Muscle layer of duodenum (tissue), 2 donors: ENCODE measurements around the gene MYO15B.

Experiments used
- H3K27ac ChIP-seq: one replicate; pipeline ENCODE4 v1.7.0; 2013; ENCODE audit warnings: mild to moderate bottlenecking, low read length
- H3K27me3 ChIP-seq: one replicate; pipeline ENCODE4 v1.7.0; 2013; ENCODE audit warnings: low read depth, mild to moderate bottlenecking, control low read depth, low read length
- H3K36me3 ChIP-seq, 2 donors: one replicate each; pipeline ENCODE4 v1.7.0; 2013; ENCODE audit warnings: low read length in 2 of 2, control low read depth in 1 of 2, mild to moderate bottlenecking in 1 of 2; ENCODE audit not compliant: insufficient read depth in 2 of 2, control insufficient read depth in 1 of 2
- H3K4me1 ChIP-seq, 2 donors: one replicate each; pipeline ENCODE4 v1.7.0; 2013; ENCODE audit warnings: low read length in 2 of 2, mild to moderate bottlenecking in 2 of 2, control low read depth in 1 of 2, moderate library complexity in 1 of 2; ENCODE audit not compliant: insufficient read depth in 2 of 2, control insufficient read depth in 1 of 2
- H3K4me3 ChIP-seq, 2 donors: one replicate each; pipeline ENCODE4 v1.7.0; 2013; ENCODE audit warnings: low read length in 2 of 2, low read depth in 1 of 2, mild to moderate bottlenecking in 1 of 2
- H3K9me3 ChIP-seq, 2 donors: one replicate each; pipeline ENCODE4 v1.7.0; 2013; ENCODE audit warnings: low read length in 2 of 2, control low read depth in 1 of 2, mild to moderate bottlenecking in 1 of 2; ENCODE audit not compliant: control insufficient read depth in 1 of 2
- donor health status: healthy.

The MYO15B gene

DNA sequence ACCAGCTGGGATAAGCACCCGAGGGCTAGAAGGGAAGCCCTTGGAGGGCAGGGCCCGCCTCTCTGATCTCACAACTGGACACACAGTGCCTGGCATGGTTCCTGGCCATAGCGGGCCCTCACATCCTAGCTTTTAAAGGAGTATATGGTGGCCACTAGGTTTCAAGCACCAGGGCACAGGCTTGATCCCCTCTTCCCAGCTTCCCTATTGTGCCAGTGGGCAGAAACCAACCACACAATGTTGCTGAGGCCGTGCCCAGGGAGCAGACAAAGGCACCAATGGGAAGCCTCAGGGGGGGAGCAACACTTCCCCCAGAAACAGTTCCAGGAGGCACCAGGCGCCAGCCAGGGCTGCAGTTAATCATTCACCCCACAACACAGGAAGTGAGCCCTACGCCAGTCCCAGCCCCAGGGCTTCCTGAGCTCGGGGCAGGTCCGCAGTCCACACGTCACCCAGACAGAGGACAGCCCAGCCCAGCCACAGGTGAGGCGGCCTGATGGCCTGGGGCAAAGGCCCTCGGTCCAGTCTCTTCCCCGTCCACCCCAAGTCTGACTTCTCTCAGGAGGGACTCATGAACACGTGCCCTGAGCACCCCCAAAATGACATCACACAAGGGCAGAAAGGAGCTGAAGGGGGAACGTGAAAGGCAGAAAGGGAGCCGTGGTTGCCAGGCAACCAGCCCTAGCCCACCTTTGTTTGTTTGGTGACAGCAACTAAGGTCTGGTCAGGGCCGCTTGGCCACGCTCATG lies 58.5 kb downstream of the MYO15B start:
- peaks cover 0 to 3% of the 10 kb centered on the region in 2 donors for H3K4me1 ChIP-seq
- no peak overlapping the region for H3K4me3 ChIP-seq
- H3K27ac ChIP-seq: peak overlapping the region; percentile 83
- no peaks in the 10 kb centered on the region for H3K27me3 ChIP-seq
- no peaks in the 10 kb centered on the region for H3K9me3 ChIP-seq
- H3K36me3 ChIP-seq: peaks cover 14 to 30% of the 10 kb centered on the region in 2 donors

DNA sequence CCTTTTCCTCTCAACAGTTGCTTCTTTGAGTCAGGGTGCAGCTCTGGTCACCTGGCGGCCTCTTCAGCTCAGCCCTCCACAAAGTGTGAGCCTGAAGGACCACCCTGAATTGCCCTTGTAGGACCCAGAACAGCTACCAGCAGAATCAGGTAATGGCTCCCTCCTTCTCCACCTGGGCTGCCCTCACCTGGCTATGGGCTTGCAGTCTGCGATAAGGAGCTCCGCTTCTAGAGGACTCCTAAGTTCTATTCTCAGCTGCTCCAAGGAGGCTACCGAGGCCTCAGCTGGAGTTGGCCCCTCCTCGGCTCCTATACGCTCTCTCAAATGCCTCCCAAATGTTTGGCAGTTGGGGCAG lies 59.0 kb downstream of the MYO15B start:
- peak overlapping the region; percentile 83 for H3K27ac ChIP-seq
- H3K36me3 ChIP-seq: peaks cover 14 to 31% of the 10 kb centered on the region in 2 donors
- no peak overlapping the region for H3K4me3 ChIP-seq

GRCh38 chr17:75647061-75647460 lies 59.5 kb downstream of the MYO15B start:
- H3K36me3 ChIP-seq: peaks cover 14 to 31% of the 10 kb centered on the region in 2 donors
- peak overlapping the region; percentile 83 for H3K27ac ChIP-seq
- H3K27me3 ChIP-seq: no peaks in the 10 kb centered on the region
- H3K4me1 ChIP-seq: peaks cover 0 to 3% of the 10 kb centered on the region in 2 donors
- no peak overlapping the region for H3K4me3 ChIP-seq
- H3K9me3 ChIP-seq: no peaks in the 10 kb centered on the region

More for the DNA sequence above, 59.0 kb downstream of the MYO15B start:
- H3K4me1 ChIP-seq: peaks cover 0 to 3% of the 10 kb centered on the region in 2 donors
- no peaks in the 10 kb centered on the region for H3K27me3 ChIP-seq
- H3K9me3 ChIP-seq: no peaks in the 10 kb centered on the region

DNA sequence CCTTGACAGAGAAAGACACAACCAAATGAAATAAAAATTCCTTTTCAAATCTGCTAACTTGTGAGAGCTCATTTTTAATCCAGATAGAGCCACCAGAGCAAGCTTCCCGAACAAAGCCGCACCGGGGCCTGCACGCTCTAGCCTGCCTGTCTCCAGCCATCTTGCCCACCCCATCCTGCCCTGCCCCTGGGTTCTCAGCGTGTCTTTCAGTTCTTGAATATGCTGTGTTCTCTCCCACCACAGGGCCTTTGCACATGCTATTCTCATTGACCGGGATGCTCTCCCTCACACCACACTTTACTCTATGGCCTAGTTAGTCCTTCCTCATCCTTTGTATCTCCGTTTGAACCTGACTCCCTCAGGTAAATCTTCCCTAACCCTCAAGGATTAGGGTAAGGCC lies 60.3 kb downstream of the MYO15B start:
- H3K4me3 ChIP-seq: no peak overlapping the region
- H3K36me3 ChIP-seq: peaks cover 14 to 36% of the 10 kb centered on the region in 2 donors
- no peaks in the 10 kb centered on the region for H3K9me3 ChIP-seq
- no peaks in the 10 kb centered on the region for H3K27me3 ChIP-seq
- H3K4me1 ChIP-seq: peaks cover 0 to 3% of the 10 kb centered on the region in 2 donors
- H3K27ac ChIP-seq: no peak overlapping the region

- peaks cover 0 to 3% of the 10 kb centered on the region in 2 donors for H3K4me1 ChIP-seq
- H3K4me3 ChIP-seq: no peak overlapping the region
- H3K36me3 ChIP-seq: peaks cover 10 to 36% of the 10 kb centered on the region in 2 donors
- H3K9me3 ChIP-seq: no peaks in the 10 kb centered on the region
- H3K27me3 ChIP-seq: no peaks in the 10 kb centered on the region
- no peak overlapping the region for H3K27ac ChIP-seq
Observed at GRCh38 chr17:75649687-75650086, 62.1 kb downstream of the MYO15B start.

- Histone ChIP-seq H3K27me3 (no peaks in the 10 kb centered on the region), H3K36me3 (peaks cover 10 to 36% of the 10 kb centered on the region in 2 donors), H3K9me3 (no peaks in the 10 kb centered on the region), H3K4me3 (no peak overlapping the region), H3K4me1 (peaks cover 0 to 3% of the 10 kb centered on the region in 2 donors), H3K27ac (no peak overlapping the region)
Observed at GRCh38 chr17:75650874-75651273, 63.3 kb downstream of the MYO15B start.

DNA sequence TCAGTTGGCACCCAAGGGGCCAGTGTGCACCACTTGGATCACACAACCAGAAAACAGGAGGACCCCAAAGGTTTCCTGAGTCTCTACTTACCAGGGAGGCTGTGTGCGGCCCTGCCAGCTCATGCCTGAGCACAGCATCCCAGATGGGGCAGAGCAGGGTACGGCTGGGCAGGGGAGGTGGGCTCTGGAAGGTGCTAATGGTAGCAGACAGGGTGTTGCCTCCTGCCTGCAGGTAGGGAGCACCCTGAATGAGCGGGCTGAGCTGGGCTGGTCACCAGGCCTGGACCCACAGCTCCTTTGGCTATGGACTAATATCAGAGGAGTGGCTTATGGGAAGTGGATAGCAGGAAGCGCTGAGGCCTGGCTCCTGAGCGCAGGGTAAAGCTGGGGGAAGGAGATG lies 64.7 kb downstream of the MYO15B start:
- Histone ChIP-seq H3K4me1 (peaks cover 0 to 3% of the 10 kb centered on the region in 2 donors), H3K27ac (no peak overlapping the region), H3K36me3 (peaks cover 10 to 35% of the 10 kb centered on the region in 2 donors), H3K27me3 (no peaks in the 10 kb centered on the region), H3K9me3 (no peaks in the 10 kb centered on the region), H3K4me3 (no peak overlapping the region)

DNA sequence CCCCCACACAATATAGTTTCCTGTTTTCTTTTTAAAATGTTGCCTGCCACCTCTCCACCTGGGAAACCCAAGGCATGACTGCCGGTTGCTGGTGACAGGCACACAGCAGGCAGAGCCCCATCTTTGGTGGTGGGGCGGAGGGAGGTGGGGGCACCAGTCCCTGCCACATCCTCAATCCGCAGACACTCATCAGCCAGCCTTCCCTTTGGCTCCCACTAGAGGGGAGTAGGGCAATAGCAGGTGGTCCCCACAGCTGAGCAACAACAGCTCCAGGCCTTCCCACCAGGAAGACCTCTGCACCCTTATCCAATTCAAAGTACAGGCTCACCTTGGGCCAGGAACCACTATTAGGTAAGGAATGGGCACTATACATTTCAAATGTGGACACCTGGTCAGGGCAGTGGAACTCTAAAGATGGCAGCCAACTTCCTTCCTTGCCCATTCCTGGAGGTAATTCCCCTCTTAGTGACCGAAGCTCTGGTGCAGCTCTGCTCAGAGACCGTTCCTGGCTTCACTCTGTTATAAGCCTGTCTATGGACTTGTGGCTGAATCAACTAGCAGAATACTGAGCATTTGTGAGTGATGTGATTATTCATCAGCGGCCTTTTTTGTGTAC lies 65.4 kb downstream of the MYO15B start:
- H3K27ac ChIP-seq: no peak overlapping the region
- H3K4me1 ChIP-seq: peaks cover 0 to 3% of the 10 kb centered on the region in 2 donors
- peaks cover 11 to 37% of the 10 kb centered on the region in 2 donors for H3K36me3 ChIP-seq
- no peaks in the 10 kb centered on the region for H3K9me3 ChIP-seq
- H3K4me3 ChIP-seq: no peak overlapping the region
- no peaks in the 10 kb centered on the region for H3K27me3 ChIP-seq

DNA sequence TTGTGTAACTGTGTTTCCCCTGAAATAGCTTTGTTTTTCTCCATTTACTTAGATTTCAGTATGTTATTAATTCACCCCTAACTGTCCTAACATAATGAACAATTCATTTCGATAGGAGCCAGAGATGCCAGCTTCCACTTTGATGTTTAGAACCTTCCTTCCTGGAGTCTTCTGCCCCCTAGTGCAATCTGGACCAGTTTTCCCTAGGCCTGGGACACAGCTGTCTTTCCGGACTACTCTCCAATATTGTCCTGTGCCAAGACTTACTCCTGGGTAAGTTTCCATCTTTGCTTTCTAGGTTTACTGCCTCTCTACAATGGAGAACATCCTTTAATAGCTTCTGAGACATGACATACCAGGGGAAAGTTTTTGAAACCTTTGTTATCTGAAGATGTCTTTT lies 66.6 kb downstream of the MYO15B start:
- Histone ChIP-seq H3K27ac (no peak overlapping the region), H3K4me3 (no peak overlapping the region), H3K27me3 (no peaks in the 10 kb centered on the region), H3K4me1 (peaks cover 0 to 3% of the 10 kb centered on the region in 2 donors), H3K36me3 (peaks cover 14 to 41% of the 10 kb centered on the region in 2 donors), H3K9me3 (no peaks in the 10 kb centered on the region)

GRCh38 chr17:75658237-75658636 lies 70.6 kb downstream of the MYO15B start:
- H3K27ac ChIP-seq: no peak overlapping the region
- H3K4me3 ChIP-seq: no peak overlapping the region
- H3K36me3 ChIP-seq: peaks cover 24 to 50% of the 10 kb centered on the region in 2 donors
- H3K4me1 ChIP-seq: no peaks in the 10 kb centered on the region
- H3K27me3 ChIP-seq: no peaks in the 10 kb centered on the region
- no peaks in the 10 kb centered on the region for H3K9me3 ChIP-seq

GRCh38 chr17:75661531-75661930 lies 73.9 kb downstream of the MYO15B start:
- Histone ChIP-seq H3K4me1 (peaks cover 7 to 10% of the 10 kb centered on the region in 2 donors), H3K4me3 (no peak overlapping the region), H3K36me3 (peaks cover 24 to 59% of the 10 kb centered on the region in 2 donors)

More at GRCh38 chr17:75661531-75661930, 73.9 kb downstream of the MYO15B start:
- H3K27me3 ChIP-seq: no peaks in the 10 kb centered on the region
- H3K27ac ChIP-seq: no peak overlapping the region
- no peaks in the 10 kb centered on the region for H3K9me3 ChIP-seq
